ENCODE data around the gene ASGR2.

ASGR2 gene

GRCh38 chr17:7133916-7134315 lies 19.3 kb upstream of the ASGR2 start:
- TF ChIP-seq RARB (CRISPR knock-in tag; IDR thresholded peaks at IDR 0.05) = no peak
- no peak for TF ChIP-seq ESRRG (CRISPR knock-in tag; IDR thresholded peaks at IDR 0.05)
- TF ChIP-seq TOX (CRISPR knock-in tag; IDR thresholded peaks at IDR 0.05; ENCODE audit: borderline replicate concordance) = no peak
- TF ChIP-seq, protein P1, sequence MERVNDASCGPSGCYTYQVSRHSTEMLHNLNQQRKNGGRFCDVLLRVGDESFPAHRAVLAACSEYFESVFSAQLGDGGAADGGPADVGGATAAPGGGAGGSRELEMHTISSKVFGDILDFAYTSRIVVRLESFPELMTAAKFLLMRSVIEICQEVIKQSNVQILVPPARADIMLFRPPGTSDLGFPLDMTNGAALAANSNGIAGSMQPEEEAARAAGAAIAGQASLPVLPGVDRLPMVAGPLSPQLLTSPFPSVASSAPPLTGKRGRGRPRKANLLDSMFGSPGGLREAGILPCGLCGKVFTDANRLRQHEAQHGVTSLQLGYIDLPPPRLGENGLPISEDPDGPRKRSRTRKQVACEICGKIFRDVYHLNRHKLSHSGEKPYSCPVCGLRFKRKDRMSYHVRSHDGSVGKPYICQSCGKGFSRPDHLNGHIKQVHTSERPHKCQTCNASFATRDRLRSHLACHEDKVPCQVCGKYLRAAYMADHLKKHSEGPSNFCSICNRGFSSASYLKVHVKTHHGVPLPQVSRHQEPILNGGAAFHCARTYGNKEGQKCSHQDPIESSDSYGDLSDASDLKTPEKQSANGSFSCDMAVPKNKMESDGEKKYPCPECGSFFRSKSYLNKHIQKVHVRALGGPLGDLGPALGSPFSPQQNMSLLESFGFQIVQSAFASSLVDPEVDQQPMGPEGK (CRISPR knock-in tag; IDR thresholded peaks at IDR 0.05; ENCODE audit: borderline replicate concordance) = no peak
- no peak for TF ChIP-seq OSR1 (CRISPR knock-in tag; IDR thresholded peaks at IDR 0.05)
- no peak for TF ChIP-seq CSDC2 (CRISPR knock-in tag; IDR thresholded peaks at IDR 0.05)
- no peak for TF ChIP-seq BACH2 (CRISPR knock-in tag; IDR thresholded peaks at IDR 0.05; ENCODE audit: borderline replicate concordance)
- TF ChIP-seq POU6F1 (CRISPR knock-in tag; IDR thresholded peaks at IDR 0.05; ENCODE audit: borderline replicate concordance, low read depth) = no peak
- TF ChIP-seq, protein P2, sequence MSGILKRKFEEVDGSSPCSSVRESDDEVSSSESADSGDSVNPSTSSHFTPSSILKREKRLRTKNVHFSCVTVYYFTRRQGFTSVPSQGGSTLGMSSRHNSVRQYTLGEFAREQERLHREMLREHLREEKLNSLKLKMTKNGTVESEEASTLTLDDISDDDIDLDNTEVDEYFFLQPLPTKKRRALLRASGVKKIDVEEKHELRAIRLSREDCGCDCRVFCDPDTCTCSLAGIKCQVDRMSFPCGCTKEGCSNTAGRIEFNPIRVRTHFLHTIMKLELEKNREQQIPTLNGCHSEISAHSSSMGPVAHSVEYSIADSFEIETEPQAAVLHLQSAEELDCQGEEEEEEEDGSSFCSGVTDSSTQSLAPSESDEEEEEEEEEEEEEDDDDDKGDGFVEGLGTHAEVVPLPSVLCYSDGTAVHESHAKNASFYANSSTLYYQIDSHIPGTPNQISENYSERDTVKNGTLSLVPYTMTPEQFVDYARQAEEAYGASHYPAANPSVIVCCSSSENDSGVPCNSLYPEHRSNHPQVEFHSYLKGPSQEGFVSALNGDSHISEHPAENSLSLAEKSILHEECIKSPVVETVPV (CRISPR knock-in tag; IDR thresholded peaks at IDR 0.05) = no peak
- ATAC-seq = peak; percentile 23

DNA sequence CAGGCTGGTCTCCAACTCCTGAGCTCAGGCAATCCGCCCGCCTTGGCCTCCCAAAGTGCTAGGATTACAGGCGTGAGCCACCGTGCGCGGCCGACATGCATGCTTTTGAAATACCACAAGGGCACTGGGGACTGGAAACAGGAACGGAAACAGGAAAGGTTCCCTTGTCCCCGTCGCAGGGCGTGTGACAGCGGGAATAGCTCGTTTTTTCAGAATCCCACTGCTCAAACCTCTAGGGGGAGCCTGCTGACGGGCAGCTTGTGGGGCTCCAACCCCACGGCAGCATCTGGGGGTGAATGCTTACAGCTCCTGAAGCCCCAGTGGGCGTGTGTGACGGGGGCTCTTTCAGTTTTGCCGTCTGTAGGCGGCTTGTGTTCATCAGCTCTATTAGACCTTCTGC lies 18.8 kb upstream of the ASGR2 start:
- peak; percentile 48 for ATAC-seq
- TF ChIP-seq, protein P3, sequence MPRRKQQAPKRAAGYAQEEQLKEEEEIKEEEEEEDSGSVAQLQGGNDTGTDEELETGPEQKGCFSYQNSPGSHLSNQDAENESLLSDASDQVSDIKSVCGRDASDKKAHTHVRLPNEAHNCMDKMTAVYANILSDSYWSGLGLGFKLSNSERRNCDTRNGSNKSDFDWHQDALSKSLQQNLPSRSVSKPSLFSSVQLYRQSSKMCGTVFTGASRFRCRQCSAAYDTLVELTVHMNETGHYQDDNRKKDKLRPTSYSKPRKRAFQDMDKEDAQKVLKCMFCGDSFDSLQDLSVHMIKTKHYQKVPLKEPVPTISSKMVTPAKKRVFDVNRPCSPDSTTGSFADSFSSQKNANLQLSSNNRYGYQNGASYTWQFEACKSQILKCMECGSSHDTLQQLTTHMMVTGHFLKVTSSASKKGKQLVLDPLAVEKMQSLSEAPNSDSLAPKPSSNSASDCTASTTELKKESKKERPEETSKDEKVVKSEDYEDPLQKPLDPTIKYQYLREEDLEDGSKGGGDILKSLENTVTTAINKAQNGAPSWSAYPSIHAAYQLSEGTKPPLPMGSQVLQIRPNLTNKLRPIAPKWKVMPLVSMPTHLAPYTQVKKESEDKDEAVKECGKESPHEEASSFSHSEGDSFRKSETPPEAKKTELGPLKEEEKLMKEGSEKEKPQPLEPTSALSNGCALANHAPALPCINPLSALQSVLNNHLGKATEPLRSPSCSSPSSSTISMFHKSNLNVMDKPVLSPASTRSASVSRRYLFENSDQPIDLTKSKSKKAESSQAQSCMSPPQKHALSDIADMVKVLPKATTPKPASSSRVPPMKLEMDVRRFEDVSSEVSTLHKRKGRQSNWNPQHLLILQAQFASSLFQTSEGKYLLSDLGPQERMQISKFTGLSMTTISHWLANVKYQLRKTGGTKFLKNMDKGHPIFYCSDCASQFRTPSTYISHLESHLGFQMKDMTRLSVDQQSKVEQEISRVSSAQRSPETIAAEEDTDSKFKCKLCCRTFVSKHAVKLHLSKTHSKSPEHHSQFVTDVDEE (CRISPR knock-in tag; IDR thresholded peaks at IDR 0.05) = no peak
- TF ChIP-seq ZNF565 (CRISPR knock-in tag; conservative IDR thresholded peaks at IDR 0.05; ENCODE audit: low read depth) (no peak), TCF4 (CRISPR knock-in tag; IDR thresholded peaks at IDR 0.05; ENCODE audit: borderline replicate concordance) (no peak), PPARA (CRISPR knock-in tag; IDR thresholded peaks at IDR 0.05; ENCODE audit: borderline replicate concordance) (no peak), TOX (CRISPR knock-in tag; IDR thresholded peaks at IDR 0.05; ENCODE audit: borderline replicate concordance) (no peak), BACH2 (CRISPR knock-in tag; IDR thresholded peaks at IDR 0.05; ENCODE audit: borderline replicate concordance) (no peak), SNAI2 (CRISPR knock-in tag; IDR thresholded peaks at IDR 0.05) (no peak), ZFP3 (CRISPR knock-in tag; IDR thresholded peaks at IDR 0.05) (no peak), GLIS3 (CRISPR knock-in tag; IDR thresholded peaks at IDR 0.05) (no peak), ZNF70 (CRISPR knock-in tag; IDR thresholded peaks at IDR 0.05) (no peak), CSDC2 (CRISPR knock-in tag; IDR thresholded peaks at IDR 0.05) (no peak), POU6F1 (CRISPR knock-in tag; IDR thresholded peaks at IDR 0.05; ENCODE audit: borderline replicate concordance, low read depth) (no peak), ZNF8 (CRISPR knock-in tag; IDR thresholded peaks at IDR 0.05) (no peak), OSR1 (CRISPR knock-in tag; IDR thresholded peaks at IDR 0.05) (no peak), ISL1 (CRISPR knock-in tag; IDR thresholded peaks at IDR 0.05) (no peak)
- TF ChIP-seq, protein P1 (CRISPR knock-in tag; IDR thresholded peaks at IDR 0.05; ENCODE audit: borderline replicate concordance) = no peak
